Globus pallidus (tissue), 1 donor: ENCODE results near the gene CDO1.

ENCODE experiments used
- DNase-seq: peaks from one replicate; pipeline ENCODE4 v3.0.0-alpha.2; 2015; ENCODE audit warnings: low spot score

The CDO1 gene

GRCh38 chr5:115816226-115817081 is at the start of gene CDO1:
TSS of gene CDO1 (minus strand) at chr5:115816659. CDS start at chr5:115816397, 262 bp downstream.
- peak; percentile 64 for DNase-seq

DNA sequence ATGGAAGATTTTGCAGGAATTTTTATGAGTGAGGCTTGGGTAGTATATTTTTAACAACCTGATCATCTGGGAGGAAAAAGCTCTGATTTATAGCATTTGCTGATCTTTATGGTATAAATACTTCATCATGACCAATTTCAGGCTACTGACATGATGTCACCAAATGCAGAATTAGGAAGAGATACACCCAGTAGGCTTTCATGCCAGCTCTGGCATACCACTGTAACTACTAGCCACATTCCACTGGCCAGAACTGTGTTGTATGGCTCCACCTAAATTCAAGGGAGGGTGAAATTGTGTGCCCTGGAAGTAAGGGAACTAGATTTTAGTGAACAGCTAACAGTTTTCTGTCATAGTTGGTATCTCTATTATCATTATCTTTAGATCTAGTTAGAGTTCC is 42.9 kb upstream of the CDO1 start:
- no peak for DNase-seq

DNA sequence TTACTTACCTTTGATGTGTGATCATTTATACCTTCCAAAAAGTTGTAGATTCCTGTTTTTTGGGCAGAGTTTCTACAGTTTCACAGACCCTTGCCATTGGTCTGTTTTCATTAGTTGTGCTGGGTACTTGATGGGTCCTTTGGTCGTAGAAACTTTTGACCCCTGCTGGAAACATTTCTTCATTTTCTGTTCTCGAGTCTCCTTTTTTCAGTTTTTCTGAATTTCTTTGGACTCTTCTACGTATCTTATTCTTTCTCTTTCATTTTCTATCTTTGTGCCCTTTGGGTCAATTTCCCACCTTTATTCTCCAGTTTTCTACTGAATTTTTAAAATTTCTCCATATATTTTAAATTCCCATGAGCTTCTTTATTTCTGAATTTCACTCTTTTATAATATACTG is 41.9 kb upstream of the CDO1 start:
- DNase-seq, result no peak

- DNase-seq, result no peak
Observed at GRCh38 chr5:115857626-115858349, 41.3 kb upstream of the CDO1 start.

DNA sequence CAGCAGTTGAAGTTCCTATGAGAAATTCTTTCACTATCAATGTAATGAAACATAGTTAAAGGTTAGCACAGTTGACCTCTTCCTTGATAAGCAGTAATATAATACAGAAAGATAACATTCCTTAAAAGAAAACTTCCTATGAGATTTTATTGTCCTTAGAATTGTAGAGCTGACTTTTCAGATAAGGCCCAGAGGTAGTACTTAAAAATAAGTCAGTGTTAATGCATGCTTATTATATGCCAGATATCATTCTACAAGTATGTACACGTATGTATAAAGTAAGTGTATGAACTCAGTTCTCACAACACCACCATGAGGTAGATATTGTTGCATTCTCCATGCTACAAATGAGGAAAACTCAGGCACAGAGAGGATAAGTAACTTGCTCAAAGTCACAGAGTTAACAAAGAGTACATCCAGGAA is 40.6 kb upstream of the CDO1 start:
- no peak for DNase-seq

DNA sequence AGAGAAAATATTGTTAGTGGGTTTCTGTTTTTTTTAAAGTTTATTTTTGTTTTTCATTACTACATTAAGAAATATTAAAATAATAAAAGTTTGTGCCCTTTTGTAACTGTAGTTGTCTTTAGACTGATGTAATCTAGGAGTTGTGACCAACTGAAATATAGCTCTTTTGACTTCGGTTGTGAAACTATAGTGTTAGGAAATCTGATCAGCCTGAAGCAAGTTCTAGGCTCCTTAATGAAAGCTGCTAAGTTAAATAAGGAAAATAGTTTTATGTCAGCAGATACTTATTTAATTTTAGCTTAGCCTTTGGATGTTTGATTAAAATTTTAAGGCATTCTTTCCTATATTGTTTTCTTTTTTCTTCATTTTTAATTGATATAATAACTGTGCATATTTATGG is 39.5 kb upstream of the CDO1 start:
- no peak for DNase-seq

GRCh38 chr5:115854139-115854538 is 37.7 kb upstream of the CDO1 start:
- DNase-seq, result no peak

- peak; percentile 20 for DNase-seq
Observed at GRCh38 chr5:115850744-115851416, 34.4 kb upstream of the CDO1 start.

- no peak for DNase-seq
Observed at GRCh38 chr5:115849258-115849798, 32.9 kb upstream of the CDO1 start.

- DNase-seq, result no peak
Observed at GRCh38 chr5:115847290-115847689, 30.8 kb upstream of the CDO1 start.

DNA sequence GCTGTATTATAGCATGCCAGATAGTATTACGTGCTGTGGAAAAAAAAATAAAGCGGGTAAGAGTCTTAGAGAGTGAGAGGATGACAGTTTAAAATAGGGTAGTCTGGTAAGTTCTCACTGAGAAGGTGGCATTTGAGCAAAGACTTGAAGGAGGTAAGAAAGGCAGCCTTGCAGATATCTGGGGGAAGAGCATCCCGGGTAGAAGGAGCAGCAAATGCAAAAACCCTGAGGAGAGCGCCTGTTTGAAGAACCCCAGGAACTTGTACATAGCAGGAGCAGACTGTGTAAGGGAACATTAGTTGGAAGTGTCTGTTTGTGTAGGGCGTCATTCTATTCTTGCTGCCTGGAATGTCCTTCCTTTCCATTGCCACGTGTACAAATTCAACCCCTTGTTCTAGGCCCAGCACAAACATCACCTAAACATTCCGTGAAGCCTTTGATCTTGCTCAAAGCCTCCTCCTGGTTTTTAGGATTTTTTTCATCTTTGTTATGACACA is 27.9 kb upstream of the CDO1 start:
- DNase-seq, result no peak

DNA sequence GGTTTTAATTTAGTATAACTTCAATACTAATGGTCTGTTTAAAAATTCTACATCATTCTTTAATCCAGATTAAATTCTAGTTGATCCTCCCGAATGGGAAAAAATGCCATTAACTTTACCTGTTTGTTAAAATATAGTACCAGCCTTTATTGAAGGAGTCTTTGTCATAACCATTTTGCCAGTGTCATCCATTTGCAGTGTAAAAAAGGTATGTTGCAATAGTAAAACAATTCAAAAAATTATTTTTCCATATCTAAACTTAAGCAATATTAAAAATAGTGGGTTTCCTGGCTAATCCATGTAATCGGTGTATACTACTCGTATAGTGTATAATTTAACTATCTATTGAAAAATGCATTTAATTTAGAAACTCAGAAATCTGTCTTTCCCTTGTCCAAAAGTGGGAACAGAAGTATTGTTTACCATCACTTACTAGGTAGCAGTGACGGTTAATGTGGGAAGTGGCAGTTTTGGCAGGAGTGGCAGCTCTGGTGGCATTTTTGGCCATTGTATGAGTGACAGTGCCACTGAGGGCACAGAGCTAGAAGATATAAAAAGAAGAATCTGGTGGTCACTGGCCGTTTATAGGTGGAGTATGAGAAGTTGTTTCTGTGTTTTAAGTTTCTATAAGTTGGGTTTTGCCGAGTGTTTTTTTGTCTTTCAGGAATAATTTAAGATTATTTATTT is 27.1 kb upstream of the CDO1 start:
- DNase-seq, result no peak

DNA sequence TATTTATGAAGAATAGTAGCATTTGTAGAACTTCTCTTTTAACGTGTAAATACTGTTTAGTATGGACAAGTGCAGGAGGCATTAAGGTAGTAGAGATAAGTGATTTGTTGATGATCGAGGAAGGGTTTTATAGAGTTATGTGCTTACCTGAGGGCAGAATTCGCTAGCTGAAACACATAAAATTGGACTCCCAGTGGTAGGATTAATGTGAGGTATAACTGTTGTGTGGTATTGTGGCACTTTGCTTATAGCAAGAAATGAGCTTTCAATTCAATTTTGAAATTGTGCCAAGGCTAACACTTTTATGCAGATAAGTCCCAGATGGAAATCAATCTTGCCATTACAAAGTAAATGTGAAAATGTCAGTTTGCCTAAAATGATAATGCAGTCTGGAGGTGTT is 26.5 kb upstream of the CDO1 start:
- no peak for DNase-seq

DNA sequence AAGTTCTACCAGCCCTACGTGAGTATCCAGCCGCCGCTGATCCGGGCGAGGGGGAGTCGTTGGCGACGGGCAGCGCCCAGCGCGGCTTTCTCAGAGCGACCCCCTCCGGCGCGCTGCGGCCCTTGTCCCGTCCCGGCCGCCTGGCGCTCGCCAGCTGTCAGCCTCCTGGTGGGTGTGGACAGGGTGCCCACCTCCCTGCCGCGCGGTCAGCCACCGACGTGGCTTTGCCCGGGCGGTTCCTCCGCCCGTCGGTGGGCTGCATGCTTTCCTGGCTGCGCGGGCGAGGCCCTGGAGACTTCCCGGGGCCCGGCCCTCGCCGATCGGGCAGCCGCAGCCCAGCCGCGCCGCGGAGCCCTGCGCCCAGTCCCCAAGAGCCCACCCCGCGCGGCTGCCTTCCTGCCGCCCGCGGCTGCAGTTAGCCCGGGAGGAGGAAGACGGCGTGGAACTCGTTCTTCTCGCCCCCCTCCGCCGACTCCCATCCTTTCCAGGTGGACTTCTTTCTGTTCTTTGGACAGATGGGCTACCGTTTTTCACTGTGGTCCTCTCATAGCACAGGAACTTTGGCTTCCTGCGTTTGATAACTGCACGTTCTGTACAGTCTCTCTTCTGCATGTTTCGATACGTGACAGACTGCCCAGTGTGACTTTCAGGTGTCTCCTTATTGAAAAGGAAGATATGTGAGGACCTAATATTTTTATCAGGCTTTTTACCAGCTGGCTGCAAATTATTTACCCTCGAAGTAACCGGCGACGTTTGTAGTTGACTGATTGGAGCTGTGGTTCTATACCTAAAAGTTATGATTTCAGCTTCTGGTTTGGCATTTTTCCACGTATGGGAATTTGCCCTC is 25.9 kb upstream of the CDO1 start:
- DNase-seq, result no peak

GRCh38 chr5:115841382-115842088 is 25.1 kb upstream of the CDO1 start, which contains the start of the genes AP3S1 and ATG12:
TSS of gene AP3S1 (plus strand) at chr5:115841935. CDS start at chr5:115842038, 103 bp downstream.
TSS of gene ATG12 (minus strand) at chr5:115841565. CDS start at chr5:115841552, 13 bp downstream.
- peak; percentile 94 for DNase-seq

GRCh38 chr5:115840873-115841272 is 24.4 kb upstream of the CDO1 start:
- DNase-seq, result no peak

- peak; percentile 60 for DNase-seq
Observed at GRCh38 chr5:115838885-115839518, 22.5 kb upstream of the CDO1 start.

- no peak for DNase-seq
Observed at GRCh38 chr5:115835481-115835880, 19.0 kb upstream of the CDO1 start.

GRCh38 chr5:115831163-115831768 is 14.8 kb upstream of the CDO1 start:
- peak; percentile 39 for DNase-seq
